OCI-LY7 (cell line): ENCODE results near the gene ATPAF1. TPM values are rescaled to one million over a fixed set of nuclear protein-coding genes. Genes with fewer than 3 reads are reported as not detected.

Experiments
- BruUV-seq: library from RNA; stranded (reverse); fragments of 400-500 nt; replicated peaks from 2 replicates; lab custom pipeline; 2021; lab: Mats Ljungman, UMichigan
- CTCF ChIA-PET: fragments of 300-600 bp; sonication (Branson Sonifier 250); formaldehyde crosslinking; loops from one replicate; lab custom pipeline; 2022; ENCODE audit warnings: antibody characterized with exemption; ENCODE audit not compliant: unreplicated experiment; lab: Charles Lee
- POLR2A ChIA-PET: fragments of 300-600 bp; sonication (Branson Sonifier 250); formaldehyde crosslinking; loops from one replicate; lab custom pipeline; 2022; ENCODE audit warnings: antibody characterized with exemption; lab: Charles Lee
- DNase-seq: peaks from one replicate; pipeline ENCODE4 v3.0.0-alpha.2; 2015; ENCODE audit warnings: low spot score
- H2AFZ ChIP-seq: fragments of 200-600 bp; sonication (generic), shearing (Covaris generic); 2 replicates; pipeline ENCODE4 v1.6.1; 2014; ENCODE audit warnings: mild to moderate bottlenecking, antibody characterized with exemption, low read length, moderate library complexity
- H3K27ac ChIP-seq: fragments of 200-600 bp; sonication (generic); 2 replicates; pipeline ENCODE4 v1.5.1; 2014; ENCODE audit warnings: mixed run types, low read depth, mild to moderate bottlenecking, moderate library complexity, low read length, inconsistent platforms; ENCODE audit not compliant: poor library complexity, severe bottlenecking
- H3K36me3 ChIP-seq: fragments of 200-600 bp; sonication (generic); 2 replicates; pipeline ENCODE4 v1.6.1; 2014; ENCODE audit warnings: mild to moderate bottlenecking, antibody characterized with exemption, low read length, moderate library complexity, mixed read lengths; ENCODE audit not compliant: insufficient read depth
- H3K4me1 ChIP-seq: fragments of 200-600 bp; sonication (generic); 2 replicates; pipeline ENCODE4 v1.5.1; 2014; ENCODE audit warnings: mild to moderate bottlenecking, low read length; ENCODE audit not compliant: insufficient read depth, poor library complexity, severe bottlenecking
- H3K4me2 ChIP-seq: fragments of 200-600 bp; sonication (generic); 2 replicates; pipeline ENCODE4 v1.6.1; 2014; ENCODE audit warnings: mild to moderate bottlenecking, low read length
- H3K4me3 ChIP-seq: fragments of 200-600 bp; sonication (generic); 2 replicates; pipeline ENCODE4 v1.5.1; 2014; ENCODE audit warnings: mild to moderate bottlenecking, low read depth, low read length; ENCODE audit not compliant: poor library complexity, severe bottlenecking
- H3K79me2 ChIP-seq: fragments of 200-600 bp; sonication (generic); 2 replicates; pipeline ENCODE4 v1.6.1; 2016; ENCODE audit warnings: low read depth, mild to moderate bottlenecking, low read length, moderate library complexity, mixed read lengths; ENCODE audit not compliant: insufficient read depth
- H3K9me2 ChIP-seq: fragments of 200-600 bp; sonication (generic); 2 replicates; pipeline ENCODE4 v1.6.1; 2016; ENCODE audit warnings: mild to moderate bottlenecking, low read length, mixed read lengths; ENCODE audit not compliant: insufficient read depth
- H3K9me3 ChIP-seq: fragments of 200-600 bp; sonication (generic); 2 replicates; pipeline ENCODE4 v1.6.1; 2014; ENCODE audit warnings: mild to moderate bottlenecking, mixed run types, low read length, mixed read lengths
- H4K20me1 ChIP-seq: fragments of 200-600 bp; sonication (generic); 2 replicates; pipeline ENCODE4 v1.6.1; 2014; ENCODE audit warnings: mild to moderate bottlenecking, antibody characterized with exemption, low read length, moderate library complexity, mixed read lengths; ENCODE audit not compliant: insufficient read depth
- CTCF ChIP-seq: fragments of 200-600 bp; sonication (generic); conservative IDR thresholded peaks from 2 replicates; pipeline ENCODE4 v1.5.1; 2014; ENCODE audit warnings: mild to moderate bottlenecking, antibody characterized with exemption, low read length, moderate library complexity, mixed read lengths
- EZH2phosphoT487 ChIP-seq: fragments of 200-600 bp; sonication (generic); IDR thresholded peaks from 2 replicates; pipeline ENCODE4 v1.6.1; 2018; ENCODE audit warnings: low read depth, borderline replicate concordance, mild to moderate bottlenecking, mixed run types, antibody characterized with exemption, low read length, moderate library complexity, mixed read lengths
- intact Hi-C: fragments of 100-400 bp; cut with micrococcal nuclease; formaldehyde crosslinking; loops from one replicate; pipeline ENCODE4 v1.10.0; 2022; ENCODE audit not compliant: unreplicated experiment
- total RNA-seq, 2 experiments: library from RNA; depleted of rRNA in 1 of 2; stranded (reverse); fragments of >200 nt in 1 of 2; shearing (Covaris generic) in 1 of 2; gene quantifications; 2 replicates each; pipeline ENCODE4 v1.2.3, GENCODE V29; 2014 to 2022

Gene ATPAF1
- total RNA-seq, 2 experiments from 2014 or later = 32.3 to 38.3 TPM

DNA sequence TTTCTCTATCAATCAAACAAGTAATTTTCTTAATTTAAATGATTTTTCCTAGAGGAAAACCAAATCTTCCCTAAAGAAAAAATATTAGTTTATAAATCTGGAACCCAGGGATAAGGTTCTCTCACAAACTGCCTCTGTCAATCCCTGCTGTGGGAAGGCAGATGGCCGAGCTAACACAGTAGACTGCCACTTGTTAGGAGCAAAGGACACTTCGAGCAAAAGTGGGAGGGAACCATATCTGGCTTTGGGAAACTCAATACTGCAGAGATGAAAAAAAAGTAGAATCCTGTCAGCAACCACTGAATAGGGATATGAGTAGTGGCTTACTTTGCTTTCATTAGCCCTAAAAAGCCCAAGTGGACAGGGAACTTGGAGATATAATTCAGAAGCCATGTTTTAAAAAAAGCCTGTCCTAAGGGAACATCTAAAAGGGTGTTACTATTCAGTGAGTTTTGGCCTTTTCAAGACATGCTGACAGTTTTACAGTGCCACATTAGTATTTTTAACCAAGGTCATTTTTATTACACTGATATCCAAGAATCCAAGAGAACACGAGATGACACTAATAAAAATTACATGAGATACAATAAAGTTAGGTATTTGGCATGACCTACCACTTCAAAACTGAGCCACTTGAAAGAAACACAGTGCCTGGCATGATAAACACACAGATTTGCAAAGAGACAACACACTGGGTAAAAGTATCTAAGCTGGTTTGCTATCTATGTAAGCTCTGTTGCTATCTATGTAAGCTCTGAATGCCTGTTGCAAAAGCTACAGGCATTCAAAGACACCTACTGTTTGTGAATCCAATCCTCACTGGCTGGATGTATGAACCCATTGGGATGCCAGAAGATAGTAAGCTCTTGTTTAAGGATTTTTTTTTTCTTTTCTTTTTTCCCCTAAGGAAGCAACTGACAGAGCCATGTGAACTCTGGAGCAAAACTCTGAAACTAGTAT, 24.9 kb upstream of the ATPAF1 start:
- H3K9me3 ChIP-seq = no peaks in the 10 kb centered on the region
- H3K4me2 ChIP-seq = no peak overlapping the region
- H3K36me3 ChIP-seq = peaks cover 86% of the 10 kb centered on the region
- ChIA-PET CTCF (no interaction called here), POLR2A (no interaction called here)
- no peak for DNase-seq
- H3K4me3 ChIP-seq = no peak overlapping the region
- H3K27ac ChIP-seq = no peak overlapping the region
- H3K4me1 ChIP-seq = no peaks in the 10 kb centered on the region
- H3K79me2 ChIP-seq = no peaks in the 10 kb centered on the region
- H4K20me1 ChIP-seq = no peaks in the 10 kb centered on the region
- intact Hi-C loops = no loop called here
- H2AFZ ChIP-seq = no peak overlapping the region
- H3K9me2 ChIP-seq = no peaks in the 10 kb centered on the region
- no peak for TF ChIP-seq CTCF
- no peak for TF ChIP-seq EZH2phosphoT487
- BruUV-seq = no TSS peak

GRCh38 chr1:46691997-46692790, 24.0 kb upstream of the ATPAF1 start:
- no peaks in the 10 kb centered on the region for H3K9me3 ChIP-seq
- CTCF ChIA-PET = no interaction called here
- H3K9me2 ChIP-seq = no peaks in the 10 kb centered on the region
- H3K4me2 ChIP-seq = no peak overlapping the region
- POLR2A ChIA-PET = no interaction called here
- DNase-seq = no peak
- H2AFZ ChIP-seq = no peak overlapping the region
- H3K4me3 ChIP-seq = no peak overlapping the region
- peaks cover 88% of the 10 kb centered on the region for H3K36me3 ChIP-seq
- no peak overlapping the region for H3K27ac ChIP-seq
- no peaks in the 10 kb centered on the region for H3K79me2 ChIP-seq
- H4K20me1 ChIP-seq = no peaks in the 10 kb centered on the region
- no peak for TF ChIP-seq CTCF
- no peak for TF ChIP-seq EZH2phosphoT487
- intact Hi-C loops = no loop called here
- no peaks in the 10 kb centered on the region for H3K4me1 ChIP-seq
- no TSS peak for BruUV-seq
